DND-41 (cell line): ENCODE measurements around the gene TMIE.

Experiments used
- ATAC-seq: fragments of 200-7000 bp; cut with Tn5 transposase; 3 replicates; pipeline ENCODE4 v1.9.1; 2021; ENCODE audit warnings: low read depth; ENCODE audit not compliant: insufficient read depth
- DNase-seq: peaks from one replicate; pipeline ENCODE4 v3.0.0-alpha.2; 2020
- H2AFZ ChIP-seq: 2 replicates; pipeline ENCODE4 v1.6.0; 2012; ENCODE audit warnings: low read depth, low read length
- H3K27ac ChIP-seq: 2 replicates; pipeline ENCODE4 v1.5.1; 2012; ENCODE audit warnings: low read length, inconsistent platforms
- H3K27me3 ChIP-seq: fragments of 200-600 bp; sonication (generic); 2 replicates; pipeline ENCODE4 v1.6.0; 2012; ENCODE audit warnings: low read length, mild to moderate bottlenecking, inconsistent platforms; ENCODE audit not compliant: insufficient read depth, poor library complexity
- H3K36me3 ChIP-seq: 2 replicates; pipeline ENCODE4 v1.5.1; 2012; ENCODE audit warnings: low read length, inconsistent platforms; ENCODE audit not compliant: insufficient read depth
- H3K4me1 ChIP-seq: 2 replicates; pipeline ENCODE4 v1.5.1; 2012; ENCODE audit warnings: mild to moderate bottlenecking, low read length; ENCODE audit not compliant: insufficient read depth
- H3K4me2 ChIP-seq: 2 replicates; pipeline ENCODE4 v1.6.0; 2012; ENCODE audit warnings: mild to moderate bottlenecking, moderate library complexity, low read length, inconsistent platforms; ENCODE audit not compliant: insufficient read depth
- H3K4me3 ChIP-seq, 2 experiments: fragments of 200-600 bp in 1 of 2; shearing (Covaris generic) in 1 of 2; 2 replicates each; pipeline ENCODE4 v1.5.1; 2012 to 2016; ENCODE audit warnings: inconsistent platforms in 2 of 2, low read length in 2 of 2, mild to moderate bottlenecking in 2 of 2, low read depth in 1 of 2, moderate library complexity in 1 of 2
- H3K79me2 ChIP-seq: 2 replicates; pipeline ENCODE4 v1.6.0; 2012; ENCODE audit warnings: low read length, inconsistent platforms; ENCODE audit not compliant: insufficient read depth
- H3K9ac ChIP-seq: 2 replicates; pipeline ENCODE4 v1.6.0; 2012; ENCODE audit warnings: low read depth, mild to moderate bottlenecking, inconsistent platforms, low read length, moderate library complexity
- H3K9me3 ChIP-seq: 2 replicates; pipeline ENCODE4 v1.5.1; 2012; ENCODE audit warnings: low read length, moderate library complexity, mild to moderate bottlenecking, inconsistent platforms; ENCODE audit not compliant: insufficient read depth, severe bottlenecking
- H4K20me1 ChIP-seq: 2 replicates; pipeline ENCODE4 v1.6.0; 2012; ENCODE audit warnings: low read length; ENCODE audit not compliant: insufficient read depth
- EZH2 ChIP-seq: IDR thresholded peaks from 3 replicates; pipeline ENCODE4 v1.6.1; 2012; ENCODE audit warnings: borderline replicate concordance, low read depth, mild to moderate bottlenecking, moderate library complexity, low read length, inconsistent platforms; ENCODE audit not compliant: severe bottlenecking
- TF ChIP-seq, protein P1 (sequence below): IDR thresholded peaks from 2 replicates; pipeline ENCODE4 v1.5.1; 2012; ENCODE audit warnings: borderline replicate concordance, low read length, moderate library complexity, mild to moderate bottlenecking; ENCODE audit not compliant: poor library complexity, severe bottlenecking; ENCODE audit errors: extremely low read depth

Gene TMIE

DNA sequence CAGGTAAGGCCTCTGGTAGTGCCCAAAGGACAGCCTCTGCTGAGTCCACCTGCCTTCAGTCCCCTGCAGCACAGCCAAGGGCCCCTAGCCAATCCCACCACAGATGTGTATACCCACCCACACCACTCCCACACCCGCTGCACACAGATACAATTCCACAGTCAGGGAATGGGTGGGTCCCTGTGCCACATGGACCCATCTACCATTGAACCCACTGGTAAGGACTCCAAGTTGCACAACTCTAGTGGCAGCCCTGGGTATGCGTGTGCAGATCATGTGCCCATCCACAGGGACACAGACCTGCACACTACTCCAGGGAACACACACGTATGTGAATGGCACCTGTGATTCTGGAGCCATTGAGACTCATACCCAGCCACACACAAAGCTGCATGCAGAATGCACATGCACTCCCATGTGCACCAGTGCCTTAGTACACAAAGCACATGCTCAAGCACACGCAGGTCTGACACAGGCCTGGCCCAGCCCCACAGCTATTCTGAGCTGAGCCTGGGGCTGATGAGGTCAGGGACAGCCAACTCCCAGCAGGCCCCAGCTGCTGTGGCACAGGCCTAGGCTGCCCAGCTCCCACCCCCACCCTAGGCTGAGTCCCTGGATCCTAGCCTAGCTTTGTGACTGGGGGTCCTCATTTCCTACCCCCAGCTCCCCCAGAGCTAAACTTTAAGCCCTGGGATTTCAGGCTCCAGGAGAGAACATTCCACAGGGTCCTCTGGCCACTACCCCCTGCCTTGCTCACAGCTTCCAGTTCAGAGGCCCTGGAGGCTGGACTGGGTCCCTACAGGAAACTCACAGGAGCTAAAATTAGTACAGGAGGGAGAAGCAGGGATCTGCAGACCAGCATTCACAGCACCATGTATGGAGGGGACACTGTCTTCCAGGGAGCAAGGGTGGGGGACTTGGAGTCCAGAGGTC, 5.0 kb upstream of the TMIE start:
- no peaks in the 10 kb centered on the region for H3K9me3 ChIP-seq
- no peaks in the 10 kb centered on the region for H4K20me1 ChIP-seq
- peak overlapping the region; percentile 75 for H2AFZ ChIP-seq
- peak overlapping the region; percentile 41; the same call in 1 of the 2 replicates for H3K9ac ChIP-seq
- ATAC-seq, result 0 out of 3 replicates have a peak, but pooled peaks have one; percentile 6
- peaks cover 27% of the 10 kb centered on the region for H3K4me1 ChIP-seq
- H3K4me3 ChIP-seq, result no peak overlapping the region; a peak in 1 of 4 replicates
- H3K27me3 ChIP-seq, result no peaks in the 10 kb centered on the region
- H3K27ac ChIP-seq, result peak overlapping the region; percentile 84
- H3K36me3 ChIP-seq, result no peaks in the 10 kb centered on the region
- no peaks in the 10 kb centered on the region for H3K79me2 ChIP-seq
- DNase-seq, result peak; percentile 31
- H3K4me2 ChIP-seq, result peak overlapping the region; percentile 20
- TF ChIP-seq, protein P1, sequence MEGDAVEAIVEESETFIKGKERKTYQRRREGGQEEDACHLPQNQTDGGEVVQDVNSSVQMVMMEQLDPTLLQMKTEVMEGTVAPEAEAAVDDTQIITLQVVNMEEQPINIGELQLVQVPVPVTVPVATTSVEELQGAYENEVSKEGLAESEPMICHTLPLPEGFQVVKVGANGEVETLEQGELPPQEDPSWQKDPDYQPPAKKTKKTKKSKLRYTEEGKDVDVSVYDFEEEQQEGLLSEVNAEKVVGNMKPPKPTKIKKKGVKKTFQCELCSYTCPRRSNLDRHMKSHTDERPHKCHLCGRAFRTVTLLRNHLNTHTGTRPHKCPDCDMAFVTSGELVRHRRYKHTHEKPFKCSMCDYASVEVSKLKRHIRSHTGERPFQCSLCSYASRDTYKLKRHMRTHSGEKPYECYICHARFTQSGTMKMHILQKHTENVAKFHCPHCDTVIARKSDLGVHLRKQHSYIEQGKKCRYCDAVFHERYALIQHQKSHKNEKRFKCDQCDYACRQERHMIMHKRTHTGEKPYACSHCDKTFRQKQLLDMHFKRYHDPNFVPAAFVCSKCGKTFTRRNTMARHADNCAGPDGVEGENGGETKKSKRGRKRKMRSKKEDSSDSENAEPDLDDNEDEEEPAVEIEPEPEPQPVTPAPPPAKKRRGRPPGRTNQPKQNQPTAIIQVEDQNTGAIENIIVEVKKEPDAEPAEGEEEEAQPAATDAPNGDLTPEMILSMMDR, result no peak
- TF ChIP-seq EZH2, result no peak

GRCh38 chr3:46699676-46700523, 1.3 kb upstream of the TMIE start:
- no peaks in the 10 kb centered on the region for H4K20me1 ChIP-seq
- no peaks in the 10 kb centered on the region for H3K9me3 ChIP-seq
- H2AFZ ChIP-seq, result no peak overlapping the region
- no peak overlapping the region for H3K4me2 ChIP-seq
- H3K4me3 ChIP-seq, result no peak overlapping the region
- TF ChIP-seq, protein P1, result no peak
- TF ChIP-seq EZH2, result no peak
- peaks cover 14% of the 10 kb centered on the region for H3K4me1 ChIP-seq
- H3K27ac ChIP-seq, result no peak overlapping the region
- H3K9ac ChIP-seq, result no peak overlapping the region
- H3K79me2 ChIP-seq, result no peaks in the 10 kb centered on the region
- ATAC-seq (no peak), DNase-seq (no peak)
- no peaks in the 10 kb centered on the region for H3K27me3 ChIP-seq
- no peaks in the 10 kb centered on the region for H3K36me3 ChIP-seq

GRCh38 chr3:46700772-46701171, 420 bp upstream of the TMIE start:
- no peak overlapping the region for H3K4me3 ChIP-seq
- DNase-seq (no peak), ATAC-seq (no peak)
- no peaks in the 10 kb centered on the region for H4K20me1 ChIP-seq
- no peak overlapping the region for H3K4me2 ChIP-seq
- no peaks in the 10 kb centered on the region for H3K36me3 ChIP-seq
- H3K9me3 ChIP-seq, result no peaks in the 10 kb centered on the region
- no peaks in the 10 kb centered on the region for H3K27me3 ChIP-seq
- H2AFZ ChIP-seq, result no peak overlapping the region
- H3K27ac ChIP-seq, result no peak overlapping the region
- no peak overlapping the region for H3K9ac ChIP-seq
- peaks cover 6% of the 10 kb centered on the region for H3K4me1 ChIP-seq
- no peaks in the 10 kb centered on the region for H3K79me2 ChIP-seq
- TF ChIP-seq, protein P1, result no peak
- no peak for TF ChIP-seq EZH2
